ENCODE measurements around the gene LTBP4.

- TF ChIP-seq CTCF (IDR thresholded peaks at IDR 0.05) (peak; percentile 35), TCF12 (IDR thresholded peaks at IDR 0.05) (no peak), EZH2phosphoT487 (IDR thresholded peaks at IDR 0.05; ENCODE audit: borderline replicate concordance, low read depth) (no peak), POLR2AphosphoS5 (IDR thresholded peaks at IDR 0.05; ENCODE audit: low read depth, low read length) (0 out of 2 replicates have a peak, but pooled peaks have one; percentile 16), RCOR1 (IDR thresholded peaks at IDR 0.05; ENCODE audit: low read length) (no peak), PBX3 (IDR thresholded peaks at IDR 0.05) (no peak), RAD21 (IDR thresholded peaks at IDR 0.05; ENCODE audit: low read length) (peak; percentile 53), ZBTB33 (IDR thresholded peaks at IDR 0.05; ENCODE audit: borderline replicate concordance, low read depth) (no peak), MAX (IDR thresholded peaks at IDR 0.05; ENCODE audit: low read depth) (peak; percentile 91), CHD2 (IDR thresholded peaks at IDR 0.05; ENCODE audit: low read length, partially characterized antibody) (no peak), GABPA (IDR thresholded peaks at IDR 0.05; ENCODE audit: low read depth) (no peak)
Observed at GRCh38 chr19:40605216-40605971, 4.2 kb downstream of the LTBP4 start.
